SK-N-SH (cell line): ENCODE measurements around the gene SLCO4A1. TPM values are rescaled to one million over a fixed set of nuclear protein-coding genes. Genes with fewer than 3 reads are reported as not detected.

Source experiments
- CTCF ChIA-PET: fragments of 300-600, 350-600 bp; formaldehyde crosslinking; extraction: SDS; loops from one replicate; lab custom pipeline; 2021; lab: Yijun Ruan, JAX
- POLR2A ChIA-PET: fragments of 350-600 bp; sonication (Branson Sonifier 250); formaldehyde crosslinking; extraction: SDS; loops from one replicate; lab custom pipeline; 2020; ENCODE audit warnings: antibody characterized with exemption, inconsistent platforms; lab: Yijun Ruan, JAX
- DNase-seq: peaks from one replicate; pipeline ENCODE4 v3.0.0; 2012
- H2AFZ ChIP-seq: fragments of 200-600 bp; sonication (generic); 2 replicates; pipeline ENCODE4 v1.8.1; 2016; ENCODE audit warnings: antibody characterized with exemption, mild to moderate bottlenecking, low read depth
- H3F3A ChIP-seq: fragments of 200-600 bp; sonication (generic); replicated peaks from 2 replicates; pipeline ENCODE3; 2016; ENCODE audit warnings: antibody characterized with exemption, mild to moderate bottlenecking; ENCODE audit not compliant: insufficient read depth
- H3K27ac ChIP-seq, 2 experiments: fragments of 200-500 bp in 1 of 2; fragments of 200-600 bp in 1 of 2; sonication (Bioruptor generic) in 1 of 2; sonication (generic), shearing (Covaris generic) in 1 of 2; 2 replicates each; pipeline versions ENCODE4 v1.5.1 to v1.6.1; 2014 to 2016; ENCODE audit warnings: low read depth in 2 of 2, inconsistent platforms in 1 of 2, low read length in 1 of 2, mild to moderate bottlenecking in 1 of 2, mixed read lengths in 1 of 2
- H3K27me3 ChIP-seq: fragments of 200-600 bp; sonication (generic), shearing (Covaris generic); 2 replicates; pipeline ENCODE4 v1.6.1; 2016; ENCODE audit warnings: mixed run types; ENCODE audit not compliant: insufficient read depth
- H3K36me3 ChIP-seq, 2 experiments: fragments of 200-500 bp in 1 of 2; fragments of 200-600 bp in 1 of 2; sonication (Bioruptor generic) in 1 of 2; sonication (generic) in 1 of 2; replicated peaks in 1 of 2; 2 replicates each; pipeline versions ENCODE3 to v1.5.1; 2014 to 2016; ENCODE audit warnings: low read length in 1 of 2, mild to moderate bottlenecking in 1 of 2; ENCODE audit not compliant: insufficient read depth in 2 of 2, control insufficient read depth in 1 of 2
- H3K4me1 ChIP-seq, 2 experiments: fragments of 200-500 bp in 1 of 2; fragments of 200-600 bp in 1 of 2; sonication (Bioruptor generic) in 1 of 2; sonication (generic), shearing (Covaris generic) in 1 of 2; 2 replicates each; pipeline versions ENCODE4 v1.5.1 to v1.6.1; 2014 to 2016; ENCODE audit warnings: low read depth in 1 of 2, low read length in 1 of 2, mixed run types in 1 of 2; ENCODE audit not compliant: insufficient read depth in 2 of 2, control insufficient read depth in 1 of 2
- H3K4me2 ChIP-seq: fragments of 200-600 bp; sonication (generic), shearing (Covaris generic); 2 replicates; pipeline ENCODE4 v1.6.1; 2017; ENCODE audit warnings: mixed run types
- H3K4me3 ChIP-seq, 2 experiments: fragments of 200-500 bp in 1 of 2; fragments of 200-600 bp in 1 of 2; sonication (Bioruptor generic) in 1 of 2; sonication (generic), shearing (Covaris generic) in 1 of 2; 2 replicates each; pipeline versions ENCODE4 v1.5.1 to v1.8.1; 2014 to 2016; ENCODE audit warnings: low read depth in 2 of 2, inconsistent platforms in 1 of 2, low read length in 1 of 2, mild to moderate bottlenecking in 1 of 2, mixed read lengths in 1 of 2, moderate library complexity in 1 of 2
- H3K79me2 ChIP-seq: fragments of 200-600 bp; sonication (generic); 2 replicates; pipeline ENCODE4 v1.8.1; 2017; ENCODE audit warnings: mild to moderate bottlenecking; ENCODE audit not compliant: insufficient read depth
- H3K9ac ChIP-seq: fragments of 200-600 bp; sonication (generic); 2 replicates; pipeline ENCODE4 v1.6.1; 2017; ENCODE audit warnings: mixed run types
- H3K9me2 ChIP-seq: fragments of 200-600 bp; sonication (generic); 2 replicates; pipeline ENCODE4 v1.6.1; 2017; ENCODE audit warnings: mixed run types
- H3K9me3 ChIP-seq: fragments of 200-600 bp; sonication (generic); 2 replicates; pipeline ENCODE4 v1.6.1; 2017; ENCODE audit warnings: mixed run types, mild to moderate bottlenecking, moderate library complexity
- H4K20me1 ChIP-seq: fragments of 200-600 bp; sonication (generic); 2 replicates; pipeline ENCODE4 v1.6.1; 2017; ENCODE audit warnings: mild to moderate bottlenecking, mixed run types; ENCODE audit not compliant: insufficient read depth
- ELF1 ChIP-seq: IDR thresholded peaks from 2 replicates; pipeline ENCODE4 v1.4.0; 2012
- EZH2phosphoT487 ChIP-seq: fragments of 200-600 bp; sonication (generic); IDR thresholded peaks from 2 replicates; pipeline ENCODE4 v1.6.1; 2017; ENCODE audit warnings: low read depth, mixed run types, mild to moderate bottlenecking, antibody characterized with exemption, moderate library complexity, borderline replicate concordance
- FOSL2 ChIP-seq: IDR thresholded peaks from 2 replicates; pipeline ENCODE4 v1.4.0; 2012; ENCODE audit warnings: low read depth, mild to moderate bottlenecking, moderate library complexity, borderline replicate concordance
- FOXJ3 ChIP-seq: sonication (generic); formaldehyde crosslinking; IDR thresholded peaks from 2 replicates; pipeline ENCODE4 v1.5.1; 2020; ENCODE audit warnings: mild to moderate bottlenecking, missing genetic modification reagents
- FOXM1 ChIP-seq: IDR thresholded peaks from 2 replicates; pipeline ENCODE4 v1.4.0; 2012; ENCODE audit warnings: low read depth, mild to moderate bottlenecking
- NRF1 ChIP-seq: IDR thresholded peaks from 2 replicates; pipeline ENCODE4 v1.6.1; 2012; ENCODE audit warnings: low read depth, mild to moderate bottlenecking, low read length
- SIN3A ChIP-seq: IDR thresholded peaks from 2 replicates; pipeline ENCODE4 v1.6.1; 2012; ENCODE audit warnings: low read depth, mild to moderate bottlenecking, low read length, moderate library complexity, borderline replicate concordance
- SMC3 ChIP-seq: IDR thresholded peaks from 2 replicates; pipeline ENCODE4 v1.6.1; 2012; ENCODE audit warnings: low read depth, low read length, improper control_type of control experiment
- TCF12 ChIP-seq: IDR thresholded peaks from 2 replicates; pipeline ENCODE4 v1.4.0; 2012
- WGBS: methylation state at CpG from one replicate; pipeline ENCODE4 v1.1.6; 2017; ENCODE audit warnings: low lambda C conversion rate; 5-methylcytosine and 5-hydroxymethylcytosine counted together
- polyA plus RNA-seq, 3 experiments: library from polyadenylated mRNA; depleted of rRNA; stranded (reverse); fragments of >200 nt; gene quantifications; 2 replicates each; pipeline ENCODE4 v1.2.3, GENCODE V29; 2012
- TF ChIP-seq, protein P1 (sequence below): IDR thresholded peaks from 2 replicates; pipeline ENCODE4 v1.6.1; 2012; ENCODE audit warnings: mild to moderate bottlenecking, low read depth, low read length, moderate library complexity
- TF ChIP-seq, protein P2 (sequence below): fragments of 150-350 bp; IDR thresholded peaks from 2 replicates; pipeline ENCODE4 v1.6.1; 2016; ENCODE audit warnings: mild to moderate bottlenecking, low read depth, low read length

The SLCO4A1 gene
- polyA plus RNA-seq, 1 of the 3 experiments (the other 2 are of a cell fraction), result 0.33 TPM

GRCh38 chr20:62715201-62715600, 72.9 kb downstream of the SLCO4A1 start:
- 93% methylated on average over 4 of the region's 10 CpGs for WGBS
- no peak overlapping the region for H3K4me3 ChIP-seq
- peaks cover 0 to 14% of the 10 kb centered on the region in 2 experiments; a peak in 2 of 4 replicates for H3K4me1 ChIP-seq
- H3K9me2 ChIP-seq, result no peaks in the 10 kb centered on the region
- H3K79me2 ChIP-seq, result no peaks in the 10 kb centered on the region
- peaks cover 4% of the 10 kb centered on the region for H3F3A ChIP-seq
- no peaks in the 10 kb centered on the region for H3K36me3 ChIP-seq
- no peak overlapping the region for H3K9ac ChIP-seq
- POLR2A ChIA-PET, result no interaction called here
- H3K27ac ChIP-seq, result no peak overlapping the region
- no peak for TF ChIP-seq EZH2phosphoT487
- no peak for TF ChIP-seq FOXJ3 (CRISPR knock-in tag)
- no peak for TF ChIP-seq FOSL2
- no peak for DNase-seq
- CTCF ChIA-PET, result interaction anchor here (1.1 to 1.2 kb wide), 2 partner anchors 37 to 49 kb away, joined by 3 read pairs; no protein-coding TSS in a partner anchor
- no peaks in the 10 kb centered on the region for H4K20me1 ChIP-seq
- H3K4me2 ChIP-seq, result no peak overlapping the region
- H3K9me3 ChIP-seq, result no peaks in the 10 kb centered on the region
- peaks cover 10% of the 10 kb centered on the region for H3K27me3 ChIP-seq
- H2AFZ ChIP-seq, result no peak overlapping the region

DNA sequence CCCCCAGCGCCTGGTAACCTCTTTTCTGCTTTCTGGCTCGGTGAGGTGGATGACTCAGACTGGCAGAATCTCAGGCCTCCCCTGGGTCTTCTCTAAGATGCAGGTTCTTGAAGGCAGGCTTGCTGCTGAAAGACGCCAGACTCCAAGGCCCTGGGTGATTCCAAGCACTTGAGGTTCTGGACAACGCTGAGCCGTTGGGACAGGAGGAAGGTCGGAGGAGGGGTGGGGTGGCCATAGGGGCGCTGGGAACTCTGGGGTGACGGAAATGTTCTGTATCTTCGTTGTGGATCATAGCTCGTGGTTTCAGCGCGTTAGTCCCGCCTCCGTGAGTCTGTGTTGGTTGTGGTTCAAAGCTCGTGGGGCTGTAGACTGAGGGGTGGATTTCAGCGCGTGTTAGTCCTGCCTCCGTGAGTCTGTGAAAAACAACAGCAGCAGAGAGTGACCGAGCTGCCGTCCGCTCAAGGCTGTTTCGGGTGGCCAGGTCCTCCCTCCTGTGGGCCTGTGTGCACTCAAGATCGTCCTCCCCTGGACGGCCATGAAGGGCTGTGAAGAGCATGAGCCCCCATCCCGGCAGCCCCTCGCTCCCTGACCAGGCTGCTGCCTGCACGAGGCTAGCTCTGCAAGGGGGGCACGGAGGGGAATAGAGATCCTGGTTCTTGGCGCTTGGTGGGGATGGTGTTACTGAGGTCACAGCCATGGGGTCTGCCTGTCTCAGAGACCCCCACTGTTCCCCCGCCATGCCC, 74.1 kb downstream of the SLCO4A1 start:
- ChIA-PET CTCF (no interaction called here), POLR2A (no interaction called here)
- no peaks in the 10 kb centered on the region for H3K36me3 ChIP-seq
- peaks cover 11% of the 10 kb centered on the region; the same call in 1 of the 2 replicates for H3K9me3 ChIP-seq
- WGBS, result 73% methylated on average over 20 of the region's 30 CpGs
- H3K4me2 ChIP-seq, result no peak overlapping the region
- H3K79me2 ChIP-seq, result no peaks in the 10 kb centered on the region
- no peak overlapping the region for H2AFZ ChIP-seq
- no peak overlapping the region for H3K4me3 ChIP-seq
- H3K27ac ChIP-seq, result no peak overlapping the region
- no peaks in the 10 kb centered on the region for H3K9me2 ChIP-seq
- no peaks in the 10 kb centered on the region for H3K27me3 ChIP-seq
- H4K20me1 ChIP-seq, result no peaks in the 10 kb centered on the region
- peaks cover 4% of the 10 kb centered on the region for H3F3A ChIP-seq
- no peak for DNase-seq
- H3K4me1 ChIP-seq, result peaks cover 0 to 14% of the 10 kb centered on the region in 2 experiments; a peak in 1 of 4 replicates
- H3K9ac ChIP-seq, result no peak overlapping the region
- TF ChIP-seq, protein P1, sequence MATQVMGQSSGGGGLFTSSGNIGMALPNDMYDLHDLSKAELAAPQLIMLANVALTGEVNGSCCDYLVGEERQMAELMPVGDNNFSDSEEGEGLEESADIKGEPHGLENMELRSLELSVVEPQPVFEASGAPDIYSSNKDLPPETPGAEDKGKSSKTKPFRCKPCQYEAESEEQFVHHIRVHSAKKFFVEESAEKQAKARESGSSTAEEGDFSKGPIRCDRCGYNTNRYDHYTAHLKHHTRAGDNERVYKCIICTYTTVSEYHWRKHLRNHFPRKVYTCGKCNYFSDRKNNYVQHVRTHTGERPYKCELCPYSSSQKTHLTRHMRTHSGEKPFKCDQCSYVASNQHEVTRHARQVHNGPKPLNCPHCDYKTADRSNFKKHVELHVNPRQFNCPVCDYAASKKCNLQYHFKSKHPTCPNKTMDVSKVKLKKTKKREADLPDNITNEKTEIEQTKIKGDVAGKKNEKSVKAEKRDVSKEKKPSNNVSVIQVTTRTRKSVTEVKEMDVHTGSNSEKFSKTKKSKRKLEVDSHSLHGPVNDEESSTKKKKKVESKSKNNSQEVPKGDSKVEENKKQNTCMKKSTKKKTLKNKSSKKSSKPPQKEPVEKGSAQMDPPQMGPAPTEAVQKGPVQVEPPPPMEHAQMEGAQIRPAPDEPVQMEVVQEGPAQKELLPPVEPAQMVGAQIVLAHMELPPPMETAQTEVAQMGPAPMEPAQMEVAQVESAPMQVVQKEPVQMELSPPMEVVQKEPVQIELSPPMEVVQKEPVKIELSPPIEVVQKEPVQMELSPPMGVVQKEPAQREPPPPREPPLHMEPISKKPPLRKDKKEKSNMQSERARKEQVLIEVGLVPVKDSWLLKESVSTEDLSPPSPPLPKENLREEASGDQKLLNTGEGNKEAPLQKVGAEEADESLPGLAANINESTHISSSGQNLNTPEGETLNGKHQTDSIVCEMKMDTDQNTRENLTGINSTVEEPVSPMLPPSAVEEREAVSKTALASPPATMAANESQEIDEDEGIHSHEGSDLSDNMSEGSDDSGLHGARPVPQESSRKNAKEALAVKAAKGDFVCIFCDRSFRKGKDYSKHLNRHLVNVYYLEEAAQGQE, result no peak
- TF ChIP-seq FOSL2, result 0 out of 2 replicates have a peak, but pooled peaks have one; percentile 25

GRCh38 chr20:62716941-62717310, 74.6 kb downstream of the SLCO4A1 start:
- POLR2A ChIA-PET, result no interaction called here
- no peaks in the 10 kb centered on the region for H3K27me3 ChIP-seq
- no peak for TF ChIP-seq SIN3A
- no peak for TF ChIP-seq SMC3
- no peak for TF ChIP-seq TCF12
- TF ChIP-seq, protein P1, result no peak
- no peak for TF ChIP-seq NRF1
- TF ChIP-seq, protein P2, sequence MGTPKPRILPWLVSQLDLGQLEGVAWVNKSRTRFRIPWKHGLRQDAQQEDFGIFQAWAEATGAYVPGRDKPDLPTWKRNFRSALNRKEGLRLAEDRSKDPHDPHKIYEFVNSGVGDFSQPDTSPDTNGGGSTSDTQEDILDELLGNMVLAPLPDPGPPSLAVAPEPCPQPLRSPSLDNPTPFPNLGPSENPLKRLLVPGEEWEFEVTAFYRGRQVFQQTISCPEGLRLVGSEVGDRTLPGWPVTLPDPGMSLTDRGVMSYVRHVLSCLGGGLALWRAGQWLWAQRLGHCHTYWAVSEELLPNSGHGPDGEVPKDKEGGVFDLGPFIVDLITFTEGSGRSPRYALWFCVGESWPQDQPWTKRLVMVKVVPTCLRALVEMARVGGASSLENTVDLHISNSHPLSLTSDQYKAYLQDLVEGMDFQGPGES, result no peak
- no peak for TF ChIP-seq FOXM1
- TF ChIP-seq ELF1, result no peak

More at GRCh38 chr20:62716941-62717310, 74.6 kb downstream of the SLCO4A1 start:
- no peak overlapping the region for H3K4me2 ChIP-seq
- H3K9me2 ChIP-seq, result no peaks in the 10 kb centered on the region
- H4K20me1 ChIP-seq, result no peaks in the 10 kb centered on the region
- H3K36me3 ChIP-seq, result no peaks in the 10 kb centered on the region
- no peak overlapping the region for H3K9ac ChIP-seq
- DNase-seq, result no peak
- 68% methylated on average over 3 of the region's 11 CpGs for WGBS
- peaks cover 0 to 9% of the 10 kb centered on the region in 2 experiments; a peak in 1 of 4 replicates for H3K4me1 ChIP-seq
- H3K79me2 ChIP-seq, result no peaks in the 10 kb centered on the region
- no peak overlapping the region for H3K4me3 ChIP-seq
- H3K9me3 ChIP-seq, result peaks cover 14% of the 10 kb centered on the region; the same call in 1 of the 2 replicates
- no peak overlapping the region for H3K27ac ChIP-seq
- H2AFZ ChIP-seq, result no peak overlapping the region
- CTCF ChIA-PET, result no interaction called here
- peaks cover 4% of the 10 kb centered on the region for H3F3A ChIP-seq
